GM23248 (cell line): Measurements from ENCODE around the gene PPP1R16B.

Experiments used
- EZH2 ChIP-seq: fragments of 200-600 bp; sonication (generic); IDR thresholded peaks from 2 replicates; pipeline ENCODE4 v1.6.1; 2018; ENCODE audit warnings: antibody characterized with exemption, mild to moderate bottlenecking; ENCODE audit not compliant: insufficient read depth, poor library complexity, severe bottlenecking
- EZH2phosphoT487 ChIP-seq: fragments of 200-600 bp; sonication (generic); IDR thresholded peaks from 2 replicates; pipeline ENCODE4 v1.6.1; 2018; ENCODE audit warnings: antibody characterized with exemption, moderate library complexity, mild to moderate bottlenecking, low read depth; ENCODE audit not compliant: insufficient read depth

GRCh38 chr20:38889792-38890496 lies 84.4 kb downstream of the PPP1R16B start:
- TF ChIP-seq EZH2 (no peak), EZH2phosphoT487 (no peak)
